HEK293 (cell line): ENCODE results near the gene SLC9A4.

ENCODE experiments used
- CTCF ChIA-PET: fragments of 350-600 bp; formaldehyde crosslinking; extraction: SDS; loops from one replicate; lab custom pipeline; 2021; ENCODE audit warnings: antibody characterized with exemption; lab: Yijun Ruan, JAX
- POLR2A ChIA-PET: fragments of 300-600 bp; formaldehyde crosslinking; extraction: SDS; loops from one replicate; lab custom pipeline; 2020; ENCODE audit warnings: antibody characterized with exemption, inconsistent platforms; lab: Yijun Ruan, JAX
- H3K27ac ChIP-seq: fragments of 200-500 bp; sonication (Bioruptor generic); 2 replicates; pipeline ENCODE4 v1.5.1; 2014; ENCODE audit warnings: low read depth, low read length, control low read depth, inconsistent platforms; ENCODE audit errors: extremely low read depth
- H3K36me3 ChIP-seq, 2 experiments: fragments of 200-500 bp in 1 of 2; sonication (Bioruptor generic) in 1 of 2; 1 replicate in 1 of 2; 2 replicates in 1 of 2; pipeline ENCODE4 v1.5.1; 2014 to 2017; ENCODE audit warnings: inconsistent platforms in 2 of 2, low read length in 2 of 2; ENCODE audit not compliant: control insufficient read depth in 2 of 2, insufficient read depth in 1 of 2
- H3K4me1 ChIP-seq: fragments of 200-500 bp; sonication (Bioruptor generic); 2 replicates; pipeline ENCODE4 v1.5.1; 2014; ENCODE audit warnings: mild to moderate bottlenecking, low read length, inconsistent platforms; ENCODE audit not compliant: control insufficient read depth, insufficient read depth
- H3K4me3 ChIP-seq: 2 replicates; pipeline ENCODE4 v1.5.1; 2011; ENCODE audit warnings: low read depth, mild to moderate bottlenecking, control low read depth, low read length, moderate library complexity
- H3K9me3 ChIP-seq: fragments of 200-500 bp; sonication (Bioruptor generic); 2 replicates; pipeline ENCODE4 v1.5.1; 2014; ENCODE audit warnings: low read depth, low read length, inconsistent platforms; ENCODE audit not compliant: control insufficient read depth, insufficient read depth
- GLIS1 ChIP-seq: fragments of 450-650 bp; formaldehyde crosslinking; IDR thresholded peaks from 2 replicates; pipeline ENCODE4 v1.5.1; 2016; ENCODE audit warnings: missing biosample characterization, missing genetic modification characterization
- KLF1 ChIP-seq: fragments of 450-650 bp; formaldehyde crosslinking; IDR thresholded peaks from 2 replicates; pipeline ENCODE4 v1.5.1; 2016; ENCODE audit warnings: missing biosample characterization, missing genetic modification characterization
- KLF17 ChIP-seq: fragments of 450-650 bp; formaldehyde crosslinking; IDR thresholded peaks from 2 replicates; pipeline ENCODE4 v1.5.1; 2016; ENCODE audit warnings: missing biosample characterization, missing genetic modification characterization
- MZF1 ChIP-seq: fragments of 450-650 bp; formaldehyde crosslinking; IDR thresholded peaks from 2 replicates; pipeline ENCODE4 v1.5.1; 2017; ENCODE audit warnings: missing biosample characterization, missing genetic modification characterization, borderline replicate concordance
- RBAK ChIP-seq: fragments of 450-650 bp; formaldehyde crosslinking; IDR thresholded peaks from 2 replicates; pipeline ENCODE4 v1.5.1; 2016; ENCODE audit warnings: missing biosample characterization, missing genetic modification characterization
- REPIN1 ChIP-seq: fragments of 450-650 bp; formaldehyde crosslinking; IDR thresholded peaks from 2 replicates; pipeline ENCODE4 v1.5.1; 2017; ENCODE audit warnings: missing biosample characterization, missing genetic modification characterization, low read depth
- ZBTB17 ChIP-seq: fragments of 450-650 bp; formaldehyde crosslinking; IDR thresholded peaks from 2 replicates; pipeline ENCODE4 v1.5.1; 2016; ENCODE audit warnings: missing biosample characterization, missing genetic modification characterization
- ZNF18 ChIP-seq: fragments of 450-650 bp; formaldehyde crosslinking; IDR thresholded peaks from 2 replicates; pipeline ENCODE4 v1.5.1; 2016; ENCODE audit warnings: missing biosample characterization, missing genetic modification characterization
- ZNF202 ChIP-seq: fragments of 450-650 bp; formaldehyde crosslinking; IDR thresholded peaks from 2 replicates; pipeline ENCODE4 v1.5.1; 2016; ENCODE audit warnings: missing biosample characterization, missing genetic modification characterization, borderline replicate concordance
- ZNF23 ChIP-seq: fragments of 450-650 bp; formaldehyde crosslinking; IDR thresholded peaks from 2 replicates; pipeline ENCODE4 v1.5.1; 2016; ENCODE audit warnings: missing biosample characterization, missing genetic modification characterization, borderline replicate concordance
- ZNF26 ChIP-seq: fragments of 450-650 bp; formaldehyde crosslinking; IDR thresholded peaks from 2 replicates; pipeline ENCODE4 v1.5.1; 2016; ENCODE audit warnings: missing biosample characterization, missing genetic modification characterization
- ZNF266 ChIP-seq: fragments of 450-650 bp; formaldehyde crosslinking; IDR thresholded peaks from 2 replicates; pipeline ENCODE4 v1.5.1; 2016; ENCODE audit warnings: missing biosample characterization, missing genetic modification characterization, low read depth
- ZNF280D ChIP-seq: fragments of 450-650 bp; formaldehyde crosslinking; IDR thresholded peaks from 2 replicates; pipeline ENCODE4 v1.5.1; 2016; ENCODE audit warnings: missing biosample characterization, missing genetic modification characterization
- ZNF324 ChIP-seq: fragments of 450-650 bp; formaldehyde crosslinking; IDR thresholded peaks from 2 replicates; pipeline ENCODE4 v1.5.1; 2016; ENCODE audit warnings: missing biosample characterization, missing genetic modification characterization
- ZNF354C ChIP-seq: fragments of 450-650 bp; formaldehyde crosslinking; IDR thresholded peaks from 2 replicates; pipeline ENCODE4 v1.5.1; 2016; ENCODE audit warnings: missing biosample characterization, missing genetic modification characterization, low read depth, borderline replicate concordance
- ZNF37A ChIP-seq: fragments of 450-650 bp; IDR thresholded peaks from 2 replicates; pipeline ENCODE4 v1.5.1; 2018; ENCODE audit warnings: missing biosample characterization, missing genetic modification characterization
- ZNF473 ChIP-seq: fragments of 450-650 bp; formaldehyde crosslinking; IDR thresholded peaks from 2 replicates; pipeline ENCODE4 v1.5.1; 2017; ENCODE audit warnings: missing biosample characterization, missing genetic modification characterization
- ZNF626 ChIP-seq: fragments of 450-650 bp; sonication (Bioruptor Pico); formaldehyde crosslinking; IDR thresholded peaks from 2 replicates; pipeline ENCODE4 v1.5.1; 2018; ENCODE audit warnings: missing biosample characterization, missing genetic modification characterization, inconsistent platforms
- ZNF654 ChIP-seq: fragments of 450-650 bp; formaldehyde crosslinking; IDR thresholded peaks from 2 replicates; pipeline ENCODE4 v1.5.1; 2016; ENCODE audit warnings: low read depth, missing biosample characterization, missing genetic modification characterization
- ZNF701 ChIP-seq: fragments of 450-650 bp; formaldehyde crosslinking; IDR thresholded peaks from 2 replicates; pipeline ENCODE4 v1.5.1; 2016; ENCODE audit warnings: missing biosample characterization, missing genetic modification characterization
- ZNF704 ChIP-seq: fragments of 450-650 bp; formaldehyde crosslinking; IDR thresholded peaks from 2 replicates; pipeline ENCODE4 v1.5.1; 2016; ENCODE audit warnings: missing biosample characterization, missing genetic modification characterization
- ZSCAN30 ChIP-seq: fragments of 450-650 bp; IDR thresholded peaks from 2 replicates; pipeline ENCODE4 v1.5.1; 2018; ENCODE audit warnings: missing biosample characterization, mild to moderate bottlenecking, missing genetic modification characterization, moderate library complexity

Gene SLC9A4

GRCh38 chr2:102478686-102479470 lies 5.9 kb downstream of the SLC9A4 start:
- Histone ChIP-seq H3K36me3 (no peaks in the 10 kb centered on the region), H3K9me3 (no peaks in the 10 kb centered on the region)
- CTCF ChIA-PET, result interaction anchor here (1.5 kb wide), 1 partner anchor 137 kb away, joined by 5 read pairs; no protein-coding TSS in a partner anchor
- TF ChIP-seq ZNF354C (tag by site-specific recombination) (no peak), ZNF280D (tag by site-specific recombination) (no peak), MZF1 (tag by site-specific recombination) (no peak), ZNF202 (tag by site-specific recombination) (no peak), ZNF37A (tag by site-specific recombination) (no peak), ZSCAN30 (tag by site-specific recombination) (no peak), REPIN1 (no peak), ZNF18 (tag by site-specific recombination) (no peak), ZNF654 (no peak), RBAK (tag by site-specific recombination) (no peak), KLF17 (no peak), GLIS1 (tag by site-specific recombination) (no peak), ZNF473 (no peak), ZNF266 (tag by site-specific recombination) (no peak)
- TF ChIP-seq, all 188 proteins: peak for 0
- Histone ChIP-seq H3K4me1 (no peaks in the 10 kb centered on the region), H3K27ac (no peak overlapping the region), H3K4me3 (no peak overlapping the region)
- POLR2A ChIA-PET, result no interaction called here

GRCh38 chr2:102480285-102481195 lies 7.5 kb downstream of the SLC9A4 start:
- no peak for TF ChIP-seq ZNF26 (tag by site-specific recombination)
- no peak for TF ChIP-seq ZNF324 (tag by site-specific recombination)
- TF ChIP-seq ZNF23 (tag by site-specific recombination), result no peak
- TF ChIP-seq ZNF701 (tag by site-specific recombination), result no peak
- TF ChIP-seq ZNF704, result no peak
- TF ChIP-seq ZBTB17 (tag by site-specific recombination), result no peak
- TF ChIP-seq KLF1, result no peak
- no peak for TF ChIP-seq ZNF626 (tag by site-specific recombination)
- no peak for TF ChIP-seq ZNF473
- POLR2A ChIA-PET, result no interaction called here
- CTCF ChIA-PET, result interaction anchor here (0.6 kb wide), 1 partner anchor 273 kb away, joined by 3 read pairs; no protein-coding TSS in a partner anchor
- Histone ChIP-seq H3K27ac (no peak overlapping the region), H3K9me3 (no peaks in the 10 kb centered on the region), H3K4me1 (no peaks in the 10 kb centered on the region), H3K36me3 (no peaks in the 10 kb centered on the region), H3K4me3 (no peak overlapping the region)
